GM23338 (cell line): ENCODE measurements around the gene IHH. TPM values are rescaled to one million over a fixed set of nuclear protein-coding genes. Genes with fewer than 3 reads are reported as not detected.

ENCODE experiments used
- ATAC-seq: fragments of 200-7000 bp; cut with Tn5 transposase; 3 replicates; pipeline ENCODE4 v1.9.1; 2020
- DNase-seq: peaks from one replicate; pipeline ENCODE4 v3.0.0-alpha.2; 2015; ENCODE audit warnings: low spot score
- H2AFZ ChIP-seq: fragments of 200-600 bp; sonication (generic); 2 replicates; pipeline ENCODE4 v1.8.0; 2016; ENCODE audit warnings: antibody characterized with exemption, mild to moderate bottlenecking, moderate library complexity
- H3F3A ChIP-seq: fragments of 200-600 bp; sonication (generic); replicated peaks from 2 replicates; pipeline ENCODE4 v1.8.0; 2017; ENCODE audit warnings: antibody characterized with exemption, mixed run types, low read depth
- H3K27ac ChIP-seq: fragments of 200-600 bp; sonication (generic); 2 replicates; pipeline ENCODE4 v1.6.1; 2016; ENCODE audit warnings: low read depth
- H3K27me3 ChIP-seq: fragments of 200-600 bp; sonication (generic); 2 replicates; pipeline ENCODE4 v1.8.0; 2016; ENCODE audit warnings: mild to moderate bottlenecking, mixed run types, moderate library complexity; ENCODE audit not compliant: insufficient read depth
- H3K36me3 ChIP-seq: fragments of 200-600 bp; sonication (generic); 2 replicates; pipeline ENCODE4 v1.8.0; 2016; ENCODE audit warnings: mild to moderate bottlenecking; ENCODE audit not compliant: insufficient read depth
- H3K4me1 ChIP-seq: fragments of 200-600 bp; sonication (generic); 2 replicates; pipeline ENCODE4 v1.8.0; 2016; ENCODE audit warnings: mild to moderate bottlenecking, moderate library complexity; ENCODE audit not compliant: insufficient read depth
- H3K4me2 ChIP-seq: fragments of 200-600 bp; sonication (generic); 2 replicates; pipeline ENCODE4 v1.7.1; 2017; ENCODE audit warnings: mixed run types
- H3K4me3 ChIP-seq: fragments of 200-600 bp; sonication (generic); 2 replicates; pipeline ENCODE4 v1.6.1; 2016; ENCODE audit warnings: mixed run types
- H3K79me2 ChIP-seq: fragments of 200-600 bp; sonication (generic); replicated peaks from 2 replicates; pipeline ENCODE4 v1.8.0; 2017; ENCODE audit warnings: mild to moderate bottlenecking; ENCODE audit not compliant: insufficient read depth
- H3K9me2 ChIP-seq: fragments of 200-600 bp; sonication (generic); 2 replicates; pipeline ENCODE4 v1.8.0; 2017; ENCODE audit not compliant: insufficient read depth
- H4K20me1 ChIP-seq: fragments of 200-600 bp; sonication (generic); replicated peaks from 2 replicates; pipeline ENCODE4 v1.8.0; 2017; ENCODE audit warnings: mild to moderate bottlenecking; ENCODE audit not compliant: insufficient read depth
- H3K27ac Mint-ChIP-seq: 2 replicates; pipeline ENCODE4 v1.8.0; 2020; ENCODE audit warnings: inconsistent platforms, mild to moderate bottlenecking, moderate library complexity, mixed read lengths
- H3K27me3 Mint-ChIP-seq: 3 replicates; pipeline ENCODE4 v1.8.0; 2022; ENCODE audit warnings: low read depth, mild to moderate bottlenecking, moderate library complexity, mixed read lengths, inconsistent platforms; ENCODE audit not compliant: insufficient read depth, poor library complexity
- H3K36me3 Mint-ChIP-seq: 3 replicates; pipeline ENCODE4 v1.8.0; 2021; ENCODE audit warnings: low read depth, mild to moderate bottlenecking, inconsistent platforms, moderate library complexity, mixed read lengths
- H3K4me1 Mint-ChIP-seq: 3 replicates; pipeline ENCODE4 v1.8.0; 2020; ENCODE audit warnings: mild to moderate bottlenecking, inconsistent platforms, mixed read lengths
- H3K4me3 Mint-ChIP-seq: 3 replicates; pipeline ENCODE4 v1.8.0; 2021; ENCODE audit warnings: moderate library complexity, mild to moderate bottlenecking, inconsistent platforms, mixed read lengths
- H3K9me3 Mint-ChIP-seq: 3 replicates; pipeline ENCODE4 v1.8.0; 2020; ENCODE audit warnings: moderate library complexity, mild to moderate bottlenecking, inconsistent platforms, mixed read lengths
- CREB1 ChIP-seq: fragments of 250-450 bp; sonication (Bioruptor Pico); IDR thresholded peaks from 2 replicates; pipeline ENCODE4 v1.5.0; 2020; ENCODE audit warnings: low read depth, mild to moderate bottlenecking, moderate library complexity
- EZH2 ChIP-seq: fragments of 200-600 bp; sonication (generic); IDR thresholded peaks from one replicate; pipeline ENCODE4 v1.8.0; 2017; ENCODE audit warnings: antibody characterized with exemption, mild to moderate bottlenecking, low read depth; ENCODE audit not compliant: unreplicated experiment
- EZH2phosphoT487 ChIP-seq: fragments of 200-600 bp; sonication (generic); IDR thresholded peaks from one replicate; pipeline ENCODE4 v1.8.1; 2018; ENCODE audit warnings: antibody characterized with exemption; ENCODE audit not compliant: unreplicated experiment
- JUNB ChIP-seq: IDR thresholded peaks from one replicate; pipeline ENCODE4 v1.6.1; 2016; ENCODE audit warnings: antibody characterized with exemption; ENCODE audit not compliant: unreplicated experiment
- NANOG ChIP-seq: IDR thresholded peaks from 2 replicates; pipeline ENCODE4 v1.6.1; 2016; ENCODE audit warnings: antibody characterized with exemption, borderline replicate concordance
- POLR2AphosphoS5 ChIP-seq: IDR thresholded peaks from 2 replicates; pipeline ENCODE4 v1.6.1; 2016; ENCODE audit warnings: antibody characterized with exemption, low read depth
- REST ChIP-seq: IDR thresholded peaks from one replicate; pipeline ENCODE4 v1.6.1; 2018; ENCODE audit warnings: antibody characterized with exemption; ENCODE audit not compliant: unreplicated experiment
- STAT1 ChIP-seq: IDR thresholded peaks from one replicate; pipeline ENCODE4 v1.6.1; 2016; ENCODE audit warnings: antibody characterized with exemption; ENCODE audit not compliant: unreplicated experiment
- ZNF114 ChIP-seq: fragments of 250-450 bp; sonication (Bioruptor Pico); IDR thresholded peaks from 2 replicates; pipeline ENCODE4 v1.5.0; 2020; ENCODE audit warnings: mild to moderate bottlenecking, moderate library complexity
- ZNF331 ChIP-seq: fragments of 250-450 bp; sonication (Bioruptor Pico); IDR thresholded peaks from 2 replicates; pipeline ENCODE4 v1.5.0; 2020; ENCODE audit warnings: low read depth, mild to moderate bottlenecking, moderate library complexity
- ZNF462 ChIP-seq: fragments of 250-450 bp; sonication (Bioruptor Pico); IDR thresholded peaks from 2 replicates; pipeline ENCODE4 v1.5.0; 2020; ENCODE audit warnings: mild to moderate bottlenecking, moderate library complexity
- polyA plus RNA-seq: library from polyadenylated mRNA; unstranded; fragments of >200 nt; fragmentation: Nextera tagmentation; extraction: Ambion mirVana; gene quantifications from 2 replicates; pipeline ENCODE4 v1.2.1, GENCODE V29; 2016
- total RNA-seq: library from RNA; depleted of rRNA; stranded (reverse); fragments of >200 nt; shearing (Covaris generic); gene quantifications from 2 replicates; pipeline ENCODE4 v1.2.3, GENCODE V29; 2014
- TF ChIP-seq, protein P1 (sequence below): IDR thresholded peaks from 2 replicates; pipeline ENCODE4 v1.6.1; 2016; ENCODE audit warnings: antibody characterized with exemption
- TF ChIP-seq, protein P2 (sequence below), 2 experiments: fragments of 200-600 bp in 1 of 2; sonication (generic) in 1 of 2; conservative IDR thresholded peaks; 2 replicates each; pipeline versions ENCODE4 v1.5.1 to v1.6.1; 2016 to 2017; ENCODE audit warnings: antibody characterized with exemption in 2 of 2, low read depth in 2 of 2, mild to moderate bottlenecking in 2 of 2, moderate library complexity in 1 of 2

Gene IHH
- total and polyA plus RNA-seq, 2 experiments from 2014 or later = not detected

- H3K27me3 Mint-ChIP-seq = peaks cover 15% of the 10 kb centered on the region
- no peak for TF ChIP-seq REST
- no peak for TF ChIP-seq EZH2
- TF ChIP-seq STAT1 = no peak
- TF ChIP-seq CREB1 (CRISPR knock-in tag) = no peak
- TF ChIP-seq POLR2AphosphoS5 = no peak
- TF ChIP-seq, protein P1, sequence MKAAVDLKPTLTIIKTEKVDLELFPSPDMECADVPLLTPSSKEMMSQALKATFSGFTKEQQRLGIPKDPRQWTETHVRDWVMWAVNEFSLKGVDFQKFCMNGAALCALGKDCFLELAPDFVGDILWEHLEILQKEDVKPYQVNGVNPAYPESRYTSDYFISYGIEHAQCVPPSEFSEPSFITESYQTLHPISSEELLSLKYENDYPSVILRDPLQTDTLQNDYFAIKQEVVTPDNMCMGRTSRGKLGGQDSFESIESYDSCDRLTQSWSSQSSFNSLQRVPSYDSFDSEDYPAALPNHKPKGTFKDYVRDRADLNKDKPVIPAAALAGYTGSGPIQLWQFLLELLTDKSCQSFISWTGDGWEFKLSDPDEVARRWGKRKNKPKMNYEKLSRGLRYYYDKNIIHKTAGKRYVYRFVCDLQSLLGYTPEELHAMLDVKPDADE = no peak
- TF ChIP-seq EZH2phosphoT487 = no peak
- TF ChIP-seq ZNF114 (CRISPR knock-in tag) = no peak
- TF ChIP-seq ZNF462 (CRISPR knock-in tag) = no peak
- TF ChIP-seq ZNF331 = no peak
- no peak for TF ChIP-seq JUNB
- TF ChIP-seq, protein P2, sequence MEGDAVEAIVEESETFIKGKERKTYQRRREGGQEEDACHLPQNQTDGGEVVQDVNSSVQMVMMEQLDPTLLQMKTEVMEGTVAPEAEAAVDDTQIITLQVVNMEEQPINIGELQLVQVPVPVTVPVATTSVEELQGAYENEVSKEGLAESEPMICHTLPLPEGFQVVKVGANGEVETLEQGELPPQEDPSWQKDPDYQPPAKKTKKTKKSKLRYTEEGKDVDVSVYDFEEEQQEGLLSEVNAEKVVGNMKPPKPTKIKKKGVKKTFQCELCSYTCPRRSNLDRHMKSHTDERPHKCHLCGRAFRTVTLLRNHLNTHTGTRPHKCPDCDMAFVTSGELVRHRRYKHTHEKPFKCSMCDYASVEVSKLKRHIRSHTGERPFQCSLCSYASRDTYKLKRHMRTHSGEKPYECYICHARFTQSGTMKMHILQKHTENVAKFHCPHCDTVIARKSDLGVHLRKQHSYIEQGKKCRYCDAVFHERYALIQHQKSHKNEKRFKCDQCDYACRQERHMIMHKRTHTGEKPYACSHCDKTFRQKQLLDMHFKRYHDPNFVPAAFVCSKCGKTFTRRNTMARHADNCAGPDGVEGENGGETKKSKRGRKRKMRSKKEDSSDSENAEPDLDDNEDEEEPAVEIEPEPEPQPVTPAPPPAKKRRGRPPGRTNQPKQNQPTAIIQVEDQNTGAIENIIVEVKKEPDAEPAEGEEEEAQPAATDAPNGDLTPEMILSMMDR (conservative IDR thresholded peaks at IDR 0.05; ENCODE audit: low read depth in 2 of 2) = no peak
- no peak for TF ChIP-seq NANOG
- H3K9me3 Mint-ChIP-seq = no peaks in the 10 kb centered on the region
- Histone ChIP-seq H3K79me2 (no peaks in the 10 kb centered on the region), H4K20me1 (no peaks in the 10 kb centered on the region), H3K9me2 (no peaks in the 10 kb centered on the region), H3K4me3 (no peak overlapping the region), H3K4me2 (no peak overlapping the region), H2AFZ (no peak overlapping the region), H3K27ac (no peak overlapping the region), H3F3A (no peaks in the 10 kb centered on the region), H3K4me1 (no peaks in the 10 kb centered on the region), H3K27me3 (no peaks in the 10 kb centered on the region), H3K36me3 (no peaks in the 10 kb centered on the region)
- no peak overlapping the region for H3K27ac Mint-ChIP-seq
- no peak overlapping the region for H3K4me3 Mint-ChIP-seq
- no peaks in the 10 kb centered on the region for H3K36me3 Mint-ChIP-seq
- DNase-seq = no peak
- H3K4me1 Mint-ChIP-seq = peaks cover 3% of the 10 kb centered on the region; the same call in 2 of the 3 replicates
- ATAC-seq = no peak
These were observed 33.8 kb downstream of the IHH start for GRCh38 chr2:219026946-219027345.
